Thoracic aorta (tissue), 2 donors: ENCODE results near the gene MLC1. TPM values are rescaled to one million over a fixed set of nuclear protein-coding genes. Genes with fewer than 3 reads are reported as not detected.

Experiments used
- ATAC-seq: fragments of 150-250 bp; one replicate; pipeline ENCODE4 v1.8.0; 2017; ENCODE audit warnings: low read depth; ENCODE audit not compliant: insufficient number of reproducible peaks, low FRiP score
- DNase-seq: peaks from one replicate; pipeline ENCODE4 v3.0.0-alpha.2; 2020; ENCODE audit warnings: low spot score
- H3K27ac ChIP-seq, 2 donors: fragments of 200-600 bp; sonication (generic); 1 replicate in 1 of 2; 2 replicates in 1 of 2; pipeline ENCODE4 v1.5.1; 2016; ENCODE audit warnings: mild to moderate bottlenecking in 2 of 2, moderate library complexity in 2 of 2
- H3K27me3 ChIP-seq: fragments of 200-600 bp; sonication (generic); replicated peaks from 2 replicates; pipeline ENCODE4 v1.6.0; 2016; ENCODE audit warnings: mild to moderate bottlenecking; ENCODE audit not compliant: insufficient read depth
- H3K36me3 ChIP-seq: fragments of 200-600 bp; sonication (generic); one replicate; pipeline ENCODE4 v1.5.1; 2016
- H3K4me1 ChIP-seq, 2 donors: fragments of 200-600 bp; sonication (generic); 1 replicate in 1 of 2; 2 replicates in 1 of 2; pipeline versions ENCODE4 v1.5.1 to v1.6.0; 2016; ENCODE audit warnings: low read depth in 2 of 2, mild to moderate bottlenecking in 1 of 2; ENCODE audit not compliant: control insufficient read depth in 1 of 2
- H3K4me3 ChIP-seq: fragments of 200-600 bp; sonication (generic); 2 replicates; pipeline ENCODE4 v1.5.1; 2016; ENCODE audit warnings: mild to moderate bottlenecking
- H3K9me3 ChIP-seq: fragments of 200-600 bp; sonication (generic); 2 replicates; pipeline ENCODE4 v1.5.1; 2016
- CTCF ChIP-seq: fragments of 200-600 bp; sonication (generic); IDR thresholded peaks from one replicate; pipeline ENCODE4 v1.5.1; 2019; ENCODE audit warnings: antibody characterized with exemption
- total RNA-seq, 2 donors: library from RNA; depleted of rRNA; stranded (reverse); fragments of >200 nt; gene quantifications; one replicate each; pipeline versions ENCODE4 v1.1.0 to v1.2.3, GENCODE V29; 2016

The MLC1 gene
- total RNA-seq, 2 donors from 2014 or later = 1.6 to 4.3 TPM

GRCh38 chr22:50086526-50086925, 1.3 kb upstream of the MLC1 start:
- Histone ChIP-seq H3K4me3 (no peak overlapping the region), H3K27ac (peak overlapping the region in 1 of 2 donors; percentile 56), H3K36me3 (no peaks in the 10 kb centered on the region), H3K27me3 (no peaks in the 10 kb centered on the region), H3K9me3 (no peaks in the 10 kb centered on the region), H3K4me1 (peaks cover 13 to 25% of the 10 kb centered on the region in 2 donors)
- no peak for ATAC-seq
- DNase-seq = no peak
- TF ChIP-seq CTCF = no peak

GRCh38 chr22:50084614-50085021, 608 bp downstream of the MLC1 start:
- no peak overlapping the region for H3K4me3 ChIP-seq
- TF ChIP-seq CTCF = no peak
- no peaks in the 10 kb centered on the region for H3K9me3 ChIP-seq
- H3K36me3 ChIP-seq = no peaks in the 10 kb centered on the region
- no peak for ATAC-seq
- no peak for DNase-seq
- no peaks in the 10 kb centered on the region for H3K27me3 ChIP-seq
- peaks cover 13 to 25% of the 10 kb centered on the region in 2 donors for H3K4me1 ChIP-seq
- H3K27ac ChIP-seq = no peak overlapping the region

GRCh38 chr22:50084080-50084477, 1.1 kb downstream of the MLC1 start:
- Histone ChIP-seq H3K27me3 (no peaks in the 10 kb centered on the region), H3K4me3 (no peak overlapping the region)
- ATAC-seq = no peak

GRCh38 chr22:50083462-50084079, 1.7 kb downstream of the MLC1 start:
- Histone ChIP-seq H3K9me3 (no peaks in the 10 kb centered on the region), H3K36me3 (no peaks in the 10 kb centered on the region), H3K27ac (no peak overlapping the region), H3K4me1 (peaks cover 13 to 25% of the 10 kb centered on the region in 2 donors), H3K27me3 (no peaks in the 10 kb centered on the region), H3K4me3 (no peak overlapping the region)
- DNase-seq = no peak
- ATAC-seq = no peak
- TF ChIP-seq CTCF = no peak

More at GRCh38 chr22:50084080-50084477, 1.1 kb downstream of the MLC1 start:
- Histone ChIP-seq H3K9me3 (no peaks in the 10 kb centered on the region), H3K36me3 (no peaks in the 10 kb centered on the region), H3K27ac (no peak overlapping the region), H3K4me1 (peaks cover 13 to 25% of the 10 kb centered on the region in 2 donors)
- TF ChIP-seq CTCF = no peak
- DNase-seq = no peak

GRCh38 chr22:50082961-50083461, 2.2 kb downstream of the MLC1 start:
- Histone ChIP-seq H3K36me3 (no peaks in the 10 kb centered on the region), H3K27me3 (no peaks in the 10 kb centered on the region), H3K9me3 (no peaks in the 10 kb centered on the region), H3K4me1 (peaks cover 13 to 25% of the 10 kb centered on the region in 2 donors), H3K27ac (no peak overlapping the region), H3K4me3 (no peak overlapping the region)
- ATAC-seq (no peak), DNase-seq (no peak)
- no peak for TF ChIP-seq CTCF
